ENCODE data around the gene ACER2. TPM values are rescaled to one million over a fixed set of nuclear protein-coding genes. Genes with fewer than 3 reads are reported as not detected.

ACER2 gene
- total RNA-seq, 1 donor from 2014 or later = 8.4 TPM

DNA sequence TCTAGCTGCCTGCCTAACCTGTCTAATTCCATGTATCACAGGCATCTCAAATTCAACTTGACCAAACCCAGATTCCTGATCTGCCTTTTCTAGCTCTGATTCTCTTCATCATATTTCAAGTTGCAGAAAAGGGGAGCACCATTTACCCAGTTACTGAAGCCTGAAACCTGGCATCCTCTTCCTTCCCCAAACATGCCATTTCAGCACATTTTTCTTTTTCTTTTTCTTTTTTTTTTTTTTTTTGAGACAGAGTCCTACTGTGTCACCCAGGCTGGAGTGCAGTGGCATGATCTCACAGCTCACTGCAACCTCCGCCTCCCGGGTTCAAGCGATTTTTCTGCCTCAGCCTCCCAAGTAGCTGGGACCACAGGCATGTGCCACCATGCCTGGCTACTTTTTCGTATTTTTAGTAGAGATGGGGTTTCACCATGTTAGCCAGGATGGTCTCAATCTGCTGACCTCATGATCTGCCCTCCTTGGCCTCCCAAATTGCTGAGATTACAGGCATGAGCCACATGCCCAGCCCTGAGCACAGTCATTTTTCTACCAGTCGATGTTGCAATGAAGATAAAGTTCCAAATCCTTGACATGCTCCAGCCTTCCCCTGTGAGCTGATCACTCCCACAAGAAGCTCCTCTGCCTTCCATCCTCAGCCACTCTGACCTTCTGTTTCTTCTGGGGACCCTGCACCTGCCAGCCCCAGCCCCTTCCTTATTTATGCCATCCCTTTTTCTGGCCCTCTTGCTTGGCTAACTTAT, 32.2 kb downstream of the ACER2 start:
- Mint-ChIP-seq H3K36me3 (ENCODE audit: insufficient read depth) (peaks cover 10% of the 10 kb centered on the region), H3K27ac (no peak overlapping the region), H3K27me3 (no peaks in the 10 kb centered on the region), H3K4me1 (ENCODE audit: low read depth) (peaks cover 3% of the 10 kb centered on the region), H3K4me3 (ENCODE audit: low read depth) (no peak overlapping the region), H3K9me3 (ENCODE audit: low read depth) (no peaks in the 10 kb centered on the region)
- DNase-seq (ENCODE audit: low spot score, unreplicated experiment) = no peak
- TF ChIP-seq, protein P1, sequence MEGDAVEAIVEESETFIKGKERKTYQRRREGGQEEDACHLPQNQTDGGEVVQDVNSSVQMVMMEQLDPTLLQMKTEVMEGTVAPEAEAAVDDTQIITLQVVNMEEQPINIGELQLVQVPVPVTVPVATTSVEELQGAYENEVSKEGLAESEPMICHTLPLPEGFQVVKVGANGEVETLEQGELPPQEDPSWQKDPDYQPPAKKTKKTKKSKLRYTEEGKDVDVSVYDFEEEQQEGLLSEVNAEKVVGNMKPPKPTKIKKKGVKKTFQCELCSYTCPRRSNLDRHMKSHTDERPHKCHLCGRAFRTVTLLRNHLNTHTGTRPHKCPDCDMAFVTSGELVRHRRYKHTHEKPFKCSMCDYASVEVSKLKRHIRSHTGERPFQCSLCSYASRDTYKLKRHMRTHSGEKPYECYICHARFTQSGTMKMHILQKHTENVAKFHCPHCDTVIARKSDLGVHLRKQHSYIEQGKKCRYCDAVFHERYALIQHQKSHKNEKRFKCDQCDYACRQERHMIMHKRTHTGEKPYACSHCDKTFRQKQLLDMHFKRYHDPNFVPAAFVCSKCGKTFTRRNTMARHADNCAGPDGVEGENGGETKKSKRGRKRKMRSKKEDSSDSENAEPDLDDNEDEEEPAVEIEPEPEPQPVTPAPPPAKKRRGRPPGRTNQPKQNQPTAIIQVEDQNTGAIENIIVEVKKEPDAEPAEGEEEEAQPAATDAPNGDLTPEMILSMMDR (IDR thresholded peaks at IDR 0.05; ENCODE audit: unreplicated experiment) = no peak

DNA sequence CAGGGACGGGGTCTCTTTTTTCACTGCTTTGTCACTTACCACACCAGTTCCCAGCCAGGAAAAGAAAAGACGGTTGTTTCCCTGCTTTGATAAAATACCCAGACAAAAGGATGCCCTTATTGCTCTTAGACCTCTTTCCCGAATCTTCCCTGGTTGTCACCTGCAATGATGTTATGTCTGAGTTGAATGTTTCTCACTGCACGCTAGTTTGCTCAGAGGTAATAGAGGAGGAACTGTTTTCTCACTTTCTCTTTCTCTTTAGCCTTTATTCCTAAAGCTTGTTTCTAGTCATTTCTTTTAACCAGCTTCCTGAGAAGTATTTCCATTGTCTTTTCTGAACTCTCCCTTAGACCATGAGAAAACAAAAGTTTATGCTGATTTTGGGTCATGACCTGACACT, 32.9 kb downstream of the ACER2 start:
- peaks cover 10% of the 10 kb centered on the region for H3K36me3 Mint-ChIP-seq (ENCODE audit: insufficient read depth)
- H3K27me3 Mint-ChIP-seq = no peaks in the 10 kb centered on the region
- no peaks in the 10 kb centered on the region for H3K9me3 Mint-ChIP-seq (ENCODE audit: low read depth)
- no peak overlapping the region for H3K27ac Mint-ChIP-seq
- no peak for DNase-seq (ENCODE audit: low spot score, unreplicated experiment)
- H3K4me3 Mint-ChIP-seq (ENCODE audit: low read depth) = no peak overlapping the region
- peaks cover 6% of the 10 kb centered on the region for H3K4me1 Mint-ChIP-seq (ENCODE audit: low read depth)
- TF ChIP-seq, protein P1 (IDR thresholded peaks at IDR 0.05; ENCODE audit: unreplicated experiment) = no peak

DNA sequence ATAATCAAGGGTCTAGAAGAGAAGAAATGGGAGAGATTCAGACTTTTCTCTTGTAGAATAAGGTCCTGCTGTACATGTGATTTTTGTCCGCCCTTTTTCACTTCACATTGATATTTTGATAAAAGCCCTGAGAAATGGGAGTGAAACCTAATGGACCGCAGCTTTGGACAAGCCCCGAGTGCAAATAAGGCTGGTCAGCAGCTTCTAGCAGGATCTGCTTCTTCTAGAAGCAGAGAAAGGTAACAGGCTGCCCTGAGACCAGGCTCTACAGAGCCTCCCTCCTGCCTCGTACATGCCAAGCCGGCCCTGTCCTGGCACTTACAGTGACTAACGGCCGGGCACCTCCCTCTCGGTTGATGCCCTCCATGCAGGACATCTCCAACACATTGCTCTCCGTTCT, 33.4 kb downstream of the ACER2 start:
- no peaks in the 10 kb centered on the region for H3K9me3 Mint-ChIP-seq (ENCODE audit: low read depth)
- peaks cover 8% of the 10 kb centered on the region for H3K36me3 Mint-ChIP-seq (ENCODE audit: insufficient read depth)
- TF ChIP-seq, protein P1 (IDR thresholded peaks at IDR 0.05; ENCODE audit: unreplicated experiment) = no peak
- H3K4me1 Mint-ChIP-seq (ENCODE audit: low read depth) = peaks cover 6% of the 10 kb centered on the region
- DNase-seq (ENCODE audit: low spot score, unreplicated experiment) = no peak
- H3K27ac Mint-ChIP-seq = no peak overlapping the region
- H3K4me3 Mint-ChIP-seq (ENCODE audit: low read depth) = no peak overlapping the region
- no peaks in the 10 kb centered on the region for H3K27me3 Mint-ChIP-seq

DNA sequence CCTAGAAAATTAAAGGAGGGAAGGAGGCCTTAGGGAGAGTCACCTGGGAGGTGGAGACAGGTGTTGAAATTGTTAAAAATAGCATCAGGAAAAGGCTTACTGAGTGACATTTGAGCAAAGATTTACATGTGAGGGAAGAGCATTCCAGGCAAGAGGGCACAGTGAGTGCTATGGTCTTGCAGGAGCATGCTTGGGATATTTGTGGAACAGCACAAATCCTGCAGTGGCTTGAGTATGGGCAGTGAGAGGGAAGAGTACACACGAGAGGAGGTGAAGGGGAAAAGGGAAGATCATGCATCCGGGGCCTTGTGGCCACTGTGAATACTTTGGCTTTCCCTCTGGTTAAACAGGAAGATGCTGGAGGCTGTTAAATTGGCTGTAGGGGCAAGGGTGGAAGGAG, 36.6 kb downstream of the ACER2 start:
- no peak for DNase-seq (ENCODE audit: low spot score, unreplicated experiment)
- peaks cover 6% of the 10 kb centered on the region for H3K4me1 Mint-ChIP-seq (ENCODE audit: low read depth)
- H3K27ac Mint-ChIP-seq = no peak overlapping the region
- H3K4me3 Mint-ChIP-seq (ENCODE audit: low read depth) = no peak overlapping the region
- no peaks in the 10 kb centered on the region for H3K9me3 Mint-ChIP-seq (ENCODE audit: low read depth)
- H3K27me3 Mint-ChIP-seq = no peaks in the 10 kb centered on the region
- peaks cover 5% of the 10 kb centered on the region for H3K36me3 Mint-ChIP-seq (ENCODE audit: insufficient read depth)
- TF ChIP-seq, protein P1 (IDR thresholded peaks at IDR 0.05; ENCODE audit: unreplicated experiment) = no peak

DNA sequence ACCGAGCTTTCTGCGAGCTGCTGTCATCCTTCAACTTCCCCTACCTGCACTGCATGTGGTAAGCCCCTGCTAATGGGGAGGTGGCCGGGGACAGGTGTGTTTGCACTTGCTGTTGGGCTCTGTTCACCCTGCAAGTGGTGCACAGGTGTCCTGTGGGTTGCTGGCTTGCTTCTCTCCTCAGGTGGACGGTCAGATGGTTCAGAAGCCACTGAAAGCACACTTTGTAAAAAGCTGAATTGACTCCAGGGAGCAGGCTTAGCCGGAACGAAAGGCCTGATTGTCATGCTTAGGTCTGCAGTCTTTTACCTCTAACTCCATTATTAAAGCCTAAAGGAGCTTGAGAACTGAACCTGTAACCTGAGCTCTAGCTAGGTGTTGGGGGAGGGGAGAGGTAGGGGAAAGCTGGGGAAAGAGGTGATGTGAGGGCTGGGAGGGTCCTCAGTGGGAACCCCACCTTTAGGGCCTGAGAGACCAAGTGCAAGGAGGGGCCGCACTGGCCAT, 37.6 kb downstream of the ACER2 start:
- Mint-ChIP-seq H3K9me3 (ENCODE audit: low read depth) (no peaks in the 10 kb centered on the region), H3K27ac (no peak overlapping the region), H3K4me1 (ENCODE audit: low read depth) (peaks cover 6% of the 10 kb centered on the region), H3K36me3 (ENCODE audit: insufficient read depth) (peaks cover 6% of the 10 kb centered on the region), H3K27me3 (no peaks in the 10 kb centered on the region), H3K4me3 (ENCODE audit: low read depth) (no peak overlapping the region)
- DNase-seq (ENCODE audit: low spot score, unreplicated experiment) = no peak
- TF ChIP-seq, protein P1 (IDR thresholded peaks at IDR 0.05; ENCODE audit: unreplicated experiment) = no peak

Measured in progenitor cell of endocrine pancreas (in vitro differentiated cells).